GM12874 (cell line): ENCODE results near the gene CROCC2.

ENCODE experiments used
- CTCF ChIP-seq: IDR thresholded peaks from 2 replicates; pipeline ENCODE4 v1.5.1; 2011; ENCODE audit warnings: low read depth, mild to moderate bottlenecking, control low read depth, low read length, moderate library complexity; ENCODE audit not compliant: insufficient read depth

CROCC2 gene

GRCh38 chr2:240948086-240948485, 42.0 kb downstream of the CROCC2 start:
- TF ChIP-seq CTCF: no peak

- TF ChIP-seq CTCF: no peak
These were observed 43.0 kb downstream of the CROCC2 start for GRCh38 chr2:240948905-240949790.

- no peak for TF ChIP-seq CTCF
These were observed 43.9 kb downstream of the CROCC2 start for GRCh38 chr2:240949791-240950705.

- TF ChIP-seq CTCF: no peak
These were observed 45.0 kb downstream of the CROCC2 start for GRCh38 chr2:240951045-240951594.

- no peak for TF ChIP-seq CTCF
These were observed 46.5 kb downstream of the CROCC2 start for GRCh38 chr2:240952496-240953246.

GRCh38 chr2:240953426-240954410, 47.6 kb downstream of the CROCC2 start:
- no peak for TF ChIP-seq CTCF
